ENCODE results near the gene ZNF215. TPM values are rescaled to one million over a fixed set of nuclear protein-coding genes. Genes with fewer than 3 reads are reported as not detected.

ZNF215 gene
- polyA plus RNA-seq, 1 of the 3 experiments (the other 2 are of a cell fraction), result 0.15 TPM

DNA sequence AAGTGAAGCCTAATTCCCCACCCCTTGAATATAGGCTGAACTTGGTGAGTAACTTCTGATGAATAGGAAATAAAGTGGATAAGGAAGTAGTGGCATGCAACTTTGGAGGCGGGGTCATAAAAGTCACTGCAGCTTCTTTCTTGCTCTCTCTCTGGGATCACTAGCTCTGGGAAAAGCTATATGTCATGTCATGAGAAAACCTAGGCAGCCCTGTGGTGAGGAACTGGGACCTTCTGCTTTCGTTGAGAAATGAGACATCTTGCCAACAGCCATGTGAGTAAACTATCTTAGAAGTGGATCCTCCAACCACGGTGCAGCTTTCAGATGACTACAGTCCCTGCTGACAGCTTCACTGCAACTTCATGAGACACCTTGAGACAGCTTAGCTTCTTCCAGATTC, 78.3 kb downstream of the ZNF215 start:
- WGBS (ENCODE audit: low lambda C conversion rate), result 39% methylated on average over 3 of the region's 3 CpGs
- Histone ChIP-seq H3K9ac (no peak overlapping the region), H3K4me2 (peak overlapping the region; percentile 48; the same call in 1 of the 2 replicates), H3K9me2 (no peaks in the 10 kb centered on the region), H3K36me3 (replicated peaks in 1 of 2; ENCODE audit: control insufficient read depth in 1 of 2, insufficient read depth in 2 of 2, low read length in 1 of 2) (peaks cover 8 to 11% of the 10 kb centered on the region in 2 experiments), H3K9me3 (no peaks in the 10 kb centered on the region), H3K27ac (ENCODE audit: low read depth in 2 of 2, low read length in 1 of 2) (no peak overlapping the region), H3K27me3 (ENCODE audit: insufficient read depth) (no peaks in the 10 kb centered on the region), H4K20me1 (ENCODE audit: insufficient read depth) (no peaks in the 10 kb centered on the region), H3K4me3 (ENCODE audit: low read depth in 2 of 2, low read length in 1 of 2) (no peak overlapping the region), H3K4me1 (ENCODE audit: control insufficient read depth in 1 of 2, insufficient read depth in 2 of 2, low read depth in 1 of 2, low read length in 1 of 2) (no peaks in the 10 kb centered on the region), H3F3A (replicated peaks; ENCODE audit: insufficient read depth) (no peaks in the 10 kb centered on the region), H2AFZ (ENCODE audit: low read depth) (no peak overlapping the region), H3K79me2 (ENCODE audit: insufficient read depth) (no peaks in the 10 kb centered on the region)
- no peak for DNase-seq
- ChIA-PET CTCF (no interaction called here), POLR2A (no interaction called here)
- TF ChIP-seq SMC3 (IDR thresholded peaks at IDR 0.05; ENCODE audit: low read depth, low read length), result no peak
- TF ChIP-seq EZH2phosphoT487 (IDR thresholded peaks at IDR 0.05; ENCODE audit: borderline replicate concordance, low read depth), result no peak
- TF ChIP-seq, protein P1, sequence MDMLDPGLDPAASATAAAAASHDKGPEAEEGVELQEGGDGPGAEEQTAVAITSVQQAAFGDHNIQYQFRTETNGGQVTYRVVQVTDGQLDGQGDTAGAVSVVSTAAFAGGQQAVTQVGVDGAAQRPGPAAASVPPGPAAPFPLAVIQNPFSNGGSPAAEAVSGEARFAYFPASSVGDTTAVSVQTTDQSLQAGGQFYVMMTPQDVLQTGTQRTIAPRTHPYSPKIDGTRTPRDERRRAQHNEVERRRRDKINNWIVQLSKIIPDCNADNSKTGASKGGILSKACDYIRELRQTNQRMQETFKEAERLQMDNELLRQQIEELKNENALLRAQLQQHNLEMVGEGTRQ (IDR thresholded peaks at IDR 0.05; ENCODE audit: borderline replicate concordance, low read depth, low read length), result no peak
- TF ChIP-seq, protein P2, sequence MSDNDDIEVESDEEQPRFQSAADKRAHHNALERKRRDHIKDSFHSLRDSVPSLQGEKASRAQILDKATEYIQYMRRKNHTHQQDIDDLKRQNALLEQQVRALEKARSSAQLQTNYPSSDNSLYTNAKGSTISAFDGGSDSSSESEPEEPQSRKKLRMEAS (IDR thresholded peaks at IDR 0.05; ENCODE audit: low read depth), result no peak
- TF ChIP-seq, protein P3, sequence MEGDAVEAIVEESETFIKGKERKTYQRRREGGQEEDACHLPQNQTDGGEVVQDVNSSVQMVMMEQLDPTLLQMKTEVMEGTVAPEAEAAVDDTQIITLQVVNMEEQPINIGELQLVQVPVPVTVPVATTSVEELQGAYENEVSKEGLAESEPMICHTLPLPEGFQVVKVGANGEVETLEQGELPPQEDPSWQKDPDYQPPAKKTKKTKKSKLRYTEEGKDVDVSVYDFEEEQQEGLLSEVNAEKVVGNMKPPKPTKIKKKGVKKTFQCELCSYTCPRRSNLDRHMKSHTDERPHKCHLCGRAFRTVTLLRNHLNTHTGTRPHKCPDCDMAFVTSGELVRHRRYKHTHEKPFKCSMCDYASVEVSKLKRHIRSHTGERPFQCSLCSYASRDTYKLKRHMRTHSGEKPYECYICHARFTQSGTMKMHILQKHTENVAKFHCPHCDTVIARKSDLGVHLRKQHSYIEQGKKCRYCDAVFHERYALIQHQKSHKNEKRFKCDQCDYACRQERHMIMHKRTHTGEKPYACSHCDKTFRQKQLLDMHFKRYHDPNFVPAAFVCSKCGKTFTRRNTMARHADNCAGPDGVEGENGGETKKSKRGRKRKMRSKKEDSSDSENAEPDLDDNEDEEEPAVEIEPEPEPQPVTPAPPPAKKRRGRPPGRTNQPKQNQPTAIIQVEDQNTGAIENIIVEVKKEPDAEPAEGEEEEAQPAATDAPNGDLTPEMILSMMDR (IDR thresholded peaks at IDR 0.05), result no peak
- TF ChIP-seq, protein P4, sequence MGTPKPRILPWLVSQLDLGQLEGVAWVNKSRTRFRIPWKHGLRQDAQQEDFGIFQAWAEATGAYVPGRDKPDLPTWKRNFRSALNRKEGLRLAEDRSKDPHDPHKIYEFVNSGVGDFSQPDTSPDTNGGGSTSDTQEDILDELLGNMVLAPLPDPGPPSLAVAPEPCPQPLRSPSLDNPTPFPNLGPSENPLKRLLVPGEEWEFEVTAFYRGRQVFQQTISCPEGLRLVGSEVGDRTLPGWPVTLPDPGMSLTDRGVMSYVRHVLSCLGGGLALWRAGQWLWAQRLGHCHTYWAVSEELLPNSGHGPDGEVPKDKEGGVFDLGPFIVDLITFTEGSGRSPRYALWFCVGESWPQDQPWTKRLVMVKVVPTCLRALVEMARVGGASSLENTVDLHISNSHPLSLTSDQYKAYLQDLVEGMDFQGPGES (IDR thresholded peaks at IDR 0.05; ENCODE audit: low read depth, low read length), result no peak

Other genes starting within 250 kb of the ZNF215 start
- 88.3 and 88.6 TPM in 2 replicates for gene MRPL17, start 243.1 kb upstream of the ZNF215 start, polyA plus RNA-seq (2012; rRNA removed)
- not detected in 2 replicates for gene OR2AG2, start 154.4 kb upstream of the ZNF215 start, polyA plus RNA-seq (2012; rRNA removed)
- gene OR2AG1, start 143.4 kb upstream of the ZNF215 start, polyA plus RNA-seq (2012; rRNA removed), result not detected in 2 replicates
- not detected in 2 replicates for gene OR6A2, start 126.7 kb upstream of the ZNF215 start, polyA plus RNA-seq (2012; rRNA removed)
- gene OR10A5, start 80.7 kb upstream of the ZNF215 start, polyA plus RNA-seq (2012; rRNA removed), result not detected in 2 replicates
- gene OR10A2, start 63.4 kb upstream of the ZNF215 start, polyA plus RNA-seq (2012; rRNA removed), result not detected in 2 replicates
- not detected in 2 replicates for gene OR10A4, start 49.8 kb upstream of the ZNF215 start, polyA plus RNA-seq (2012; rRNA removed)
- not detected in 2 replicates for gene OR2D2, start 33.9 kb upstream of the ZNF215 start, polyA plus RNA-seq (2012; rRNA removed)
- not detected in 2 replicates for gene OR2D3, start 5.4 kb upstream of the ZNF215 start, polyA plus RNA-seq (2012; rRNA removed)
- gene ZNF214, start 93.9 kb downstream of the ZNF215 start, polyA plus RNA-seq (2012; rRNA removed), result 1.4 and 2.5 TPM in 2 replicates
- not detected in 2 replicates for gene NLRP14, start 94.1 kb downstream of the ZNF215 start, polyA plus RNA-seq (2012; rRNA removed)
- not detected in 2 replicates for gene RBMXL2, start 162.6 kb downstream of the ZNF215 start, polyA plus RNA-seq (2012; rRNA removed)

Data from SK-N-SH (cell line).